Activated CD4-positive, alpha-beta T cell treated with anti-CD3 and anti-CD28 coated beads, Interleukin-2, amount 50 U/mL, for 24 hours (primary cell): ENCODE measurements around the gene RAB3D.
"Not testable (repeated sequence)": the region's sequence is repeated elsewhere in the genome, so short reads cannot be mapped to it uniquely, and the experiment has no call there.

ENCODE experiments used
- DNase-seq, 2 donors: peaks; one replicate each; pipeline ENCODE4 v3.0.0-alpha.2; 2020; ENCODE audit warnings: low read depth in 1 of 2, low spot score in 1 of 2

The RAB3D gene

GRCh38 chr19:11338569-11339253, 746 bp downstream of the RAB3D start:
- DNase-seq = no peak

DNA sequence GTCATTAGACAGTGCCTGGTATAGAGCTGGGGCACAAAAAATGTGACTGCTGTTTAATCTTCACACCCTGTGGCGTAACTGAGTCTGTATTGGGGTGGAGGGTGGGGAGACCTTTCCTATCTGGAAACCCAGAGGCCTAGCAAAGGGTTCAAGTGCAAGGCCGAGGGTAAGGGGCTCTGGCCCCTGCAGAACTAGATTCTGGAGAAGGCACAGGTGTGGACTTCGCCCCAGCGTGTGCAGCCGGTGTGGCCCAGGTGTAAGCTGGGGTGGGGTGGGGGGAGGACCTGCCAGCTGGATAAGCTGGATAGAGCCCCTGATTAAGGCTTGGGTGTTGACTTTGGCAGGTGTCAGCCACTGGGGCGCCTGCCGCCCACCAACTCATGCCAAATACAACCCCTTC, 1.3 kb downstream of the RAB3D start:
- no peak for DNase-seq

DNA sequence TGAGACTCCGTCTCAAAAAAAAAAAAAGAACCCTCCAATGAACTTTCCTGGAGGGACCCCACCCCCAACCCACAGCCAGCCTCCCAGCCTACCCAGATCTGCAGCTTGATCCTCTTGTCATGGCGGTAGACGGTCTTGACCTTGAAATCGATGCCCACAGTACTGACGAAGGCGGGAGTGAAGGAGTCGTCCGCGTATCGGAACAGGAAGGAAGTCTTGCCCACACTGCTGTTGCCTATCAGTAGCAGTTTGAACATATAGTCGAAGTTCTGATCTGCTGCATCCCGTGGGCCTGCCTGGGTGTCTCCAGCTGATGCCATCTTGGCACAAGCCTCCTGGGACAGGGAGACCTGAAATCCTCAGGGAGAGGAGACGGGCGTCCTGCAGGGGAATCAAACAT, 2.4 kb downstream of the RAB3D start:
- no peak for DNase-seq

DNA sequence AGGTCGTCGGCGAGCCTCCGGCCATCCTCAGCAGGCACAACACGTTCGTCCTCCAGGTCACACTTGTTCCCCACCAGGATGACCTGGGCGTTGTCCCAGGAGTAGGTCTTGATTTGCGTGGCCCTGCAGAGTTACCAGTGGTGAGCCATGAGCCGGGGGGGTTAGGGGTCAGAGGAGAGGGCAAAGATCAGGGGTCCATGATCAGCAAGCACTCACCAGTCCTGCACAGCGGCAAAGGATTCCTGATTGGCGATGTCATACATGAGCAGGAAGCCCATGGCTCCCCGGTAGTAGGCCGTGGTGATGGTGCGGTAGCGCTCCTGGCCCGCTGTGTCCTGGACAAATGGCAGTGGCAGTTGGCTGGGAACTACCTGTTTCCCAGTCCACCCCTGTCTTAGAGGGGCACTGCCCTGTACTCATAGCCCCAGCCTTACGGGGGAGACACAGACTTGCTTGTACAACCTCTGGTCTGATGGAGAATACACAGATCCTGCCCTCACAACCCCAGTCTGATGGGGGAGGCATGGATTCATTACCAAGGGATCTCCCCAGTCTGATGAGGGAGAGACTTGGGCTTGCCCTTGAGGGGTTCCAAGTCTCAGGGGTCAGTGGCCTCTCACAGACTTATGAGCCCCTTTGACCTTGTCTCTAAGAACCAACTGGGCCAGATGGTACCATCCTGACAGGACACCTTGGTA, 3.9 kb downstream of the RAB3D start:
- no peak for DNase-seq

GRCh38 chr19:11333838-11334237, 5.6 kb downstream of the RAB3D start:
- DNase-seq = not testable (repeated sequence)

- no peak for DNase-seq
Measured at GRCh38 chr19:11332822-11333221, 6.6 kb downstream of the RAB3D start.

GRCh38 chr19:11331502-11331901, 8.0 kb downstream of the RAB3D start:
- no peak for DNase-seq

DNA sequence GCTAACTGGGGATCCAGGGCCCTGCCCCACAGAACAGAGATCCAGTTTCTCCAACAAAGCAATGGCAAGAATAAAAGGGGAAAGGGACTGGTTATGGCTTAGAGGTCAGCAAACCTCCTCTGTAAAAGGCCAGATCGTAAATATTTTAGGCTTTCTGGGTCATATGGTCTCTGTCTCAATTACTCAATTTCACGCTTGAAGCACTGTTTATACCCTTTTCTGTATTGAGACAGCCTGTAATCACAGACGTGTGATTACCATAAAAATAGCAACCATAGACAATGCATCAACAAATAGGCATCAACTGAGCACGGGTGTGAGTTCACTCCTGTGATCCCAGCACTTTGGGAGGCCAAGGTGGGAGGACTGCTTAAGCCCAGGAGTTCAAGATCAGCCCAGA, 9.3 kb downstream of the RAB3D start:
- DNase-seq = no peak

DNA sequence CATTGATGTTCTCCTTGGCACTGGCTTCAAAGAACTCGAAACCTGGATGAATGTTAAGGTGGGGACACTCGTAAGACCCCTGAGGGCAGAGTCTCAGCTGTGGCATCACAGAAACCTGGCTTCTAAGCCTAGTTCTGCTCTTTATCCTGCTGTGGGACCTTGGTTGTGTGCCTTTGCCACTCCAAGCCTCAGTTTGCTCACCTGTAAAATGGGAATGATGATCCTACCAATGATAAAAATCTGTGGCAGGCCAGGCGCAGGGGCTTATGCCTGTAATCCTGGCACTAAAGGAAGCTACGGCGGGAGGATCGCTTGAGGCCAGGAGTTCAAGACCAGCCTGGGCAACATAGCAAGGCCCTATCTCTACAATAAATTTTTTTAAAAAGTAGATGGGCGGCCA, 13.9 kb downstream of the RAB3D start:
- no peak for DNase-seq

GRCh38 chr19:11324748-11325389, 14.6 kb downstream of the RAB3D start:
- DNase-seq = no peak

DNA sequence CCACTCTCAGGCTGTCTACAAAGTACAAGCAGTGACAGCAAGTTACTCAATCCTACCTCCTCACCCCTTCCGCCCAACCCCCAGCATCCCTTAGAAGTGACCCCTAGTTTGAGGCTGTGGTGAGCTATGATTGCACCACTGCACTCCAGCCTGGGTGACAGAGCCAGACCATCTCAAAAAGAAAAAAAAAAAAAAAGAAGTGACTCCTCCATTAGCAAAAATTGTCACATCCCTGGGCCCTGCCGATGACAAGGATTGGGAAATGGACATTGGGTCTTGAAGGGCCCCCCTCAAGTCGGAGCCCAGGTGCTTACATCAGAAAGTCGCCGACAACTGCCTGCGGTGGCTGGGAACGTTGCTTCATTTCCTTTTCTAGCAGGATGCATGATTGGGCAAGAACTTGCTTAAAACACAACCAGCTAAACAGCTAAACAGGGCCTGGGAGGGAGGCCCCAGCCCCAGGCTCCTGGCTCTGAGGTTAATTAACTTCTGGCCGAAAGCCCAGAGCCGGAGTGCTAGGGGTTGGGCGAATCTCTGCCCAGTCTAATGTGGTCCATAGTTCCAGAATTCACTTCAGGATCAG, 15.3 kb downstream of the RAB3D start:
- no peak for DNase-seq

GRCh38 chr19:11323601-11324078, 15.8 kb downstream of the RAB3D start:
- no peak for DNase-seq

DNA sequence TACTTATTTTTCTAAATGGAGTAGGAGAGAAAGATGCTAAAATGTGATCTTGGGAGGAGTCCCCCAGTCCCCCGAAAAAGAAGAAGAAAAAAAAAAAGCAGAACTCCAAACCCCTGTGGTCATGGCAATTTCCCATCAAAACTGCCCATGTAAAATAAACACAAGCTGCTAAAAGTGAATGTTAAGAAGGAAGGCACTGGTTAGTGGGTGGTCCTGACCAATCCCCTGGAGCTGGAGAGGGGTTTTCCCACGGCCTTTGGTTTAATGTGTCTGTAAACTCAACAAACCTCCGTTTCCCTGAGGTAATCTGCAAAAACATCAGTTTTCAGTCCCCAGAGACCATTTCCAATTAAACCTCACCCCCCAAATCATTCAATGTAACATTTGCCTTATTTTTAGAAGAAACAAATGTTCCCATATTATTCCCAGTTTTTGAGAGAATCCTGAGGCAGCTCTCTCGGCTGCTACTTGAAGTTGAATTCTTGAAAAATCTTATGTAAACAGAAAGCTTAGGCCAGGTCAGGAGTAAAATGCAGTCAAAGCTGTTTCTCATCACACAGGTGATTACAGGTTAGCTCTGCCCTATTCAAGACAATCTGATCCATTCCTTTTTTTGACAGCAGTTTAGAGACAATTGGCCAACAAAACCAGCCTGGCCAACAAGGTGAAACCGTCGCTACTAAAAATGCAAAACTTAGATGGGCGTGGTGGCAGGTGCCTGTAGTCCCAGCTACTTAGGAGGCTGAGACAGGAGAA, 17.0 kb downstream of the RAB3D start:
- no peak for DNase-seq

- DNase-seq = no peak
Measured at GRCh38 chr19:11321191-11322126, 18.0 kb downstream of the RAB3D start.

DNA sequence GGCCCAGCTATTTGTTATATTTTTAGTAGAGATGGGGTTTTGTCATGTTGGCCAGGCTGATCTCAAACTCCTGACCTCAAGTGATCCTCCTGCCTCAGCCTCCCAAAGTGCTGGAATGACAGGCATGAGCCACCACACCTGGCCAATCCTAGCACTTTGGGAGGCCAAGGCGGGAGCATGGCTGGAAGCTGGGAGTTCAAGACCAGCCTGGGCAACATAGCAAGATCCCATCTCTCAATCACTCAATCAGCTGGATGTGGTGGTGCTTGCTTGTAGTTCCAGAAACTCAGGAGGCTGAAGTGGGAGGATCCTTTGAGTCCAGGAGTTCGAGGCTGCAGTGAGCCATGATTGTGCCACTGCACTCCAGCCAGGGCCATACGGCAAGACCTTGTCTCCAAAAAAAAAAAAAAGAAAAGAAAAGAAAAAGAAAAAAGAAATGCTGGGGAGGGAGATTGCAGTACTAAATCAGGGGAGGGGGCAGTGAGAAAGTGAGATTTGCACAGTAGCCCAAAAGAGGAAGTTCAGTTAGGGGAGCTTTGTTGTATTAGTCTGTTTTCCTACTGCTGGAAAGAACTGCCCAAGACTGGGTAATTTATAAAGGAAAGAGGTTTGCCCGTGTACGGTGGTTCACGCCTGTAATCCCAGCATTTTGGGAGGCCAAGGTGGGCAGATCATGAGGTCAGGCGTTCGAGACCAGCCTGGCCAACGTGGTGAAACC, 19.0 kb downstream of the RAB3D start:
- DNase-seq = not testable (repeated sequence)

GRCh38 chr19:11306337-11306736, 33.1 kb downstream of the RAB3D start:
- DNase-seq = no peak

GRCh38 chr19:11304936-11305335, 34.5 kb downstream of the RAB3D start:
- no peak for DNase-seq

- no peak for DNase-seq
Measured at GRCh38 chr19:11300811-11301120, 38.7 kb downstream of the RAB3D start.

- DNase-seq = no peak
Measured at GRCh38 chr19:11299946-11300810, 39.3 kb downstream of the RAB3D start.
